NCI-H1417 treated with DMSO at 0.1 percent for 48 hours (cell line): ENCODE data around the gene HBB.

Experiments
- DNase-seq: peaks from one replicate; lab custom pipeline; 2025; lab: John Stamatoyannopoulos, UW

HBB gene

GRCh38 chr11:5247472-5248192 is 20.8 kb upstream of the HBB start:
- no peak for DNase-seq

- no peak for DNase-seq
Measured at GRCh38 chr11:5246772-5247471, 20.1 kb upstream of the HBB start.

- no peak for DNase-seq
Measured at GRCh38 chr11:5245155-5245554, 18.3 kb upstream of the HBB start.

DNA sequence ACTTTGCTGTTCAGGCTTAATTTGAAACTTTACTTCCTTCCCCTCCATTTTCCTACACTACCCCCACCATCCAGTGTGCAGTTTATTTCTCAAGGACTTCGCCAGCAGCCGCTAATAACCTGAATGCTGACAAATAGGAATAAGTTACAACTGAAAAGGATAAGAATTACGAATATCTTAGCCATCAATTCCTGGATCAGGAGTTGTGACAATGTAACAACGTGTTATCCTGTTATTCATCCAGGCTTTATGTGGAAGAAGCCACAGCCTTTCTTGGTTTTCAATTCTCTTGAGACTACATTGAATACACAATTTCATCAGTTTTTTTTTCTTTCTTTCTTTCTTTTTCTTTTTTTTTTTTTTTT is 16.9 kb upstream of the HBB start:
- DNase-seq = no peak

DNA sequence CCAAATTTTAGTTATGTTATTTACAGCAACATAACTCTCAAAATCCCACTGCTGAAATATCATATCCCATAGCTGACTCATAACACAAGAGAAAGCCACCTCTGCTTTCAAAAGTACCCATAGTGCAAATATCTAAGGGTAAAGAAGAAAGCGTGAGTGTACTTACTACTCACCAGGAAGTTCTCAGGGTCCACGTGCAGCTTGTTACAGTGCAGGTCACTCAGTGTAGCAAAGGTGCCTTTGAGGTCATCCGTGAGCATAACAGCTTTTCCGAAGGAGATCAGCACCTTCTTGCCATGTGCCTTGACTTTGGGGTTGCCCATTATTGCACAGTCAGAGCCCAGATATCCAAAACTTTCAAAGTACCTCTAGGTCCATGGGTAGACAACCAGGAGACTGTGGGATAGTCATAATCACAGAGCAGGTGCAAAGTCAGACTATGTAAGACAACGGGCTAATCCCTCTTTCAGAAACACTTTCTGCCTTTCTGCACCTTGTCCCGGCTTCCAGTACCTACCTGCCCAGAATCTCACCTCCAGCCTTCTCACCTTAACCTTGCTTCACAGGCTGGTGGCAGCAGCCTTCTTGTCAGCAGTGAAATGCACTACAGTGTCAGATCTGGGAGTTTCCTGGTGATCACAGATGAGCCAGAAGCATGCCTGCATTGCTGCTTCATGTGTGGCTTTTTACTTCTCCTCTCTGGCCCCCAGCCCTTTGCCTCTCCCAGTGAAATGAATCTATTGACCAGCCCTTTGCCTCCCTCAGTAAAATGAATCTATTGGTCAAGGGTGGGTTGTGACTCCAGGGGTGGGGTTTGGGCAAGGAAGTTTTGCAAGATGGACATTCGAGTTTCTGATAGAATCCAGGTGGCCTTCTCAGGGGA is 16.3 kb upstream of the HBB start:
- DNase-seq = no peak

- DNase-seq = no peak
Measured at GRCh38 chr11:5242208-5242607, 15.3 kb upstream of the HBB start.

GRCh38 chr11:5241458-5241857 is 14.6 kb upstream of the HBB start:
- DNase-seq = no peak

GRCh38 chr11:5240458-5240857 is 13.6 kb upstream of the HBB start:
- DNase-seq = no peak

DNA sequence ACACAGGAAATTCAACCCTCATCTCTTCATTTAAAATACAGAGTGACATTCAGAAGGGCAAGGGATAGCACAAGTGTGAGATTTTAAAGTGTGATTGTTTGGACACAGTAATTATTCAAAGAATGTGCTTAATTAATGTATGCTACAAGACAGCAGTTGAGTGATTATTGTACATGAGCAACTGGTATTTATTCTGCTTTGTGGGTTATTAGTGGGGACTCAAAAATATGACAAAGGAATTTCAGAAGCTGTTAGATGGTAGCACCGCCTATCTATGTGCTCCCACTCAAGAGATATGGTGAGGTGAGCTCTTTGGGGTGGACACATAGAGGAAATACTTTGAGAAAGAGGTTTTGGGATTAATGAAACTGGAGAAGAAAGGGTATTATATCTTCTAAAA is 13.2 kb upstream of the HBB start:
- DNase-seq = no peak

- no peak for DNase-seq
Measured at GRCh38 chr11:5239046-5239445, 12.2 kb upstream of the HBB start.

DNA sequence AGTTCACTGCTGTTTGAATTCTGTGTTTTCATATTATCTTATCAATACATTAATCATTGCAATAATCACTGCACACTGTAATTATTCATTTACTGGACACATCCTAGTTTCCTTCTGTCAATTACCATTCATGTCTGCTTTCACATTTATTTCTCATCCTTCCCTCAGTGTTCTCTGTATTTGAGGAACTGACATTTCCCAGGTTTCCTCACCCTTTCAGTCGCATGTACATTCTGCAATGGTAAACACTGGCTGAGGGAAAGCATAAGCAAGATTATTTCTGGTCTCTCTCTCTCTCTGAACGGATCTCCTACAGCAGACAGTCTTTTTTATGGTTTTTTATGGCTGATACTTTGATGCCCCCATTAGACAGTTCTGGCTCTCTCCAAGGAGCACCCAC is 11.6 kb upstream of the HBB start:
- DNase-seq = no peak

- no peak for DNase-seq
Measured at GRCh38 chr11:5237420-5237819, 10.5 kb upstream of the HBB start.

DNA sequence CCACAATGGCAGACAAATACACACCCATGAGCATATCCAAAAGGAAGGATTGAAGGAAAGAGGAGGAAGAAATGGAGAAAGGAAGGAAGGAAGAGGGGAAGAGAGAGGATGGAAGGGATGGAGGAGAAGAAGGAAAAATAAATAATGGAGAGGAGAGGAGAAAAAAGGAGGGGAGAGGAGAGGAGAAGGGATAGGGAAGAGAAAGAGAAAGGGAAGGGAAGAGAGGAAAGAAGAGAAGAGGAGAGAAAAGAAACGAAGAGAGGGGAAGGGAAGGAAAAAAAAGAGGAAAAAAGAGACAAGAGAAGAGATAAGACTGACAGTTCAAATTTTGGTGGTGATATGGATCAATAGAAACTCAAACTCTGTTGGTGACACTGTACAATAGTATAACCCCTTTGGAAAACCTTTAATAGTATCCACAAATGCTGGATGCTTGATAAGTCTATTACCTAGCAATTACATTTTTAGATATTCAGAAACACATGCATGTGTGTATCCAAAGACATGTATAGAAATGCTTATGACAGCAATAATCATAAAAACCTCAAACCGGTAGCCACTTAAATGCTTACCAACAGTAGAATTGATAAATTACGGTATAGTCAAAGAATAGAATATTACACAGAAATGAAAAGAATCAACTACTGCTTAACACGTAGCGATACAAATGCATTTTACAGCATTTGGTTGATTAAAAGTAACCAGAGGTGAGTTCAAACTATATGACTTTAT is 8.7 kb upstream of the HBB start:
- no peak for DNase-seq

DNA sequence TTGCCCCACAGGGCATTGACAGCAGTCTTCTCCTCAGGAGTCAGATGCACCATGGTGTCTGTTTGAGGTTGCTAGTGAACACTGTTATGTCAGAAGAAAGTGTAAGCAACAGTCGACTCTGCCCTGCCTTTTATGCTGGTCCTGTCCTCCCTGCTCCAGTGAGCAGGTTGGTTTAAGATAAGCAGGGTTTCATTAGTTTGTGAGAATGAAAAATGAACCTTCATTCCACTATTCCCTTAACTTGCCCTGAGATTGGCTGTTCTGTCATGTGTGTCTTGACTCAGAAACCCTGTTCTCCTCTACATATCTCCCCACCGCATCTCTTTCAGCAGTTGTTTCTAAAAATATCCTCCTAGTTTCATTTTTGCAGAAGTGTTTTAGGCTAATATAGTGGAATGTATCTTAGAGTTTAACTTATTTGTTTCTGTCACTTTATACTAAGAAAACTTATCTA is 7.5 kb upstream of the HBB start, which contains the start of gene HBD:
HBD (minus strand) TSS at position 103 of the 454 bp plus-strand sequence; CDS start at position 53, 50 bp downstream.
- DNase-seq = no peak

GRCh38 chr11:5233307-5233706 is 6.4 kb upstream of the HBB start:
- no peak for DNase-seq

- no peak for DNase-seq
Measured at GRCh38 chr11:5232821-5233220, 6.0 kb upstream of the HBB start.

- no peak for DNase-seq
Measured at GRCh38 chr11:5232176-5232575, 5.3 kb upstream of the HBB start.

GRCh38 chr11:5231111-5231510 is 4.2 kb upstream of the HBB start:
- no peak for DNase-seq

GRCh38 chr11:5230266-5230665 is 3.4 kb upstream of the HBB start:
- no peak for DNase-seq

DNA sequence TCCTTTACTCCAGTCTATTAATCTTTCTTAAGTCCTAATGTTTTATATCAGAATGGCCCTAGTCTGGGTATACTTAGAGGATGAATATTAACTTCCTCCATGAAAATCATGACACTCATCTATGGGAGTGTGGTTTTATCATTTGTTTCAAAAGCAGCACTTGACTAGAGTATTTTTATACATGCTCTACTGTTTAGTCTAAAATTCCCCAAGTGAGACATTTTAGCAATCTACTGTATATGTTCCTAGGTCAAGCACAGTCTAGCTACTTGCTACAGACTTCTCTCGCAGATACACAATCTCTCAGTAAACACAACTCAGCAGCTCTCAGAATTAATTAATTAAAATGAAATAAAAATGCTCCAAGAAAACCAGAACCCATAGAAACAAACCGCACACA is 2.9 kb upstream of the HBB start:
- no peak for DNase-seq

DNA sequence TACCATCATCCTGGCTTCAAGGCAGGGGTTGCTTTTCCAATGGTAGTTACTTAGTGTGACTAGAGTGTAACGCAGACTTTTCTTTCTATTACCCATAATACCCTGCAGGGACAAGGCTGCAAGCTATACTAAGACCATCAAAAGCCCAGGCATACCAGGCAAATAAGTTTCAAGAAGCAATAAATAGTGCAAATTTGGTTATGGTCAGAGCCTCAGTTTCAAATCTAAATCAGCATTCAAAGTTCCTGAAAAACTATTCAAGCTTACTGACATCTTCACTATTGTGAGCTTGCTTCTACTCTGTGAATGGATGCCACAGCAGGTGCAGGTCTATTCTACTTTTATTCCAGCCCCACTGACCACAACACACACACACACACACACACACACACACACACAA is 2.5 kb upstream of the HBB start:
- DNase-seq = no peak

- no peak for DNase-seq
Measured at GRCh38 chr11:5228124-5228523, 1.3 kb upstream of the HBB start.
